GM19463 (cell line): Measurements from ENCODE around the gene PCDHA13.
"Not testable (repeated sequence)": the region's sequence is repeated elsewhere in the genome, so short reads cannot be mapped to it uniquely, and the experiment has no call there.

Experiments used
- ATAC-seq: cut with Tn5 transposase; IDR thresholded peaks from one replicate; pipeline ENCODE4 v1.9.1; 2021; ENCODE audit warnings: mild to moderate bottlenecking, moderate library complexity; ENCODE audit not compliant: unreplicated experiment

The PCDHA13 gene

DNA sequence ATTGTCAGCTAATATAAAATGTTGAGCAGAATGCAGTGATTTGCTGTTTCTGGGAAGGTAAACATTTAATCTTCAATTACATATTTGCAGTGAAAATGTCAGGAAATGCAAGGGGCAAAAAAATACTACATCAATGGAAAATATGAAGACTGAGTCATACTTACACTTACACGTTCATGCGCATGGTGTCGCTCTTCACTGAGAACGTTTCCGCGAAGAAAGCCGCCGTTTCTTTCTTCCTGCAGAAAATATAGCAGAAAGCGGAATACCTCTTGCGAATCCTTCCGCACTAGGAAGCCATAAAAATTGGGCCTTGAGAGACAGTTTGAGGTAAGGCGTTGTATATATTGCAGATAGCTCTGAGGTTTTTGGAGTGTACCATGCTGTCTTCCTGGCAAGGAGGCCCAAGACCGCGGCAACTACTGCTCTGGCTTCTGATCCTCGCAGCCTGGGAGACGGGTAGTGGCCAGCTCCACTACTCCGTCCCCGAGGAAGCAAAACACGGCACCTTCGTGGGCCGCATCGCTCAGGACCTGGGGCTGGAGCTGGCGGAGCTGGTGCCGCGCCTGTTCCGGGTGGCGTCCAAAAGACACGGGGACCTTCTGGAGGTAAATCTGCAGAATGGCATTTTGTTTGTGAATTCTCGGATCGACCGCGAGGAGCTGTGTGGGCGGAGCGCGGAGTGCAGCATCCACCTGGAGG lies at the start of gene PCDHA13:
PCDHA13 (plus strand) TSS at position 236 of the 702 bp plus-strand sequence; CDS start at position 381, 145 bp downstream.
- no peak for ATAC-seq

- ATAC-seq = no peak
Measured at GRCh38 chr5:140833993-140834392, 47.9 kb upstream of the PCDHA13 start, which contains the start of gene PCDHA7. PCDHA7 (plus strand) TSS chr5:140834269; CDS start chr5:140834384, 115 bp downstream.

- not testable (repeated sequence) for ATAC-seq
Measured at GRCh38 chr5:140834439-140835008, 47.4 kb upstream of the PCDHA13 start.

- no peak for ATAC-seq
Measured at GRCh38 chr5:140835622-140836510, 46.1 kb upstream of the PCDHA13 start.

GRCh38 chr5:140840978-140841962 lies 40.7 kb upstream of the PCDHA13 start, which contains the start of gene PCDHA8:
PCDHA8 (plus strand) TSS chr5:140841187; CDS start chr5:140841322, 135 bp downstream.
- ATAC-seq = no peak

GRCh38 chr5:140842798-140843733 lies 38.9 kb upstream of the PCDHA13 start:
- ATAC-seq = no peak

DNA sequence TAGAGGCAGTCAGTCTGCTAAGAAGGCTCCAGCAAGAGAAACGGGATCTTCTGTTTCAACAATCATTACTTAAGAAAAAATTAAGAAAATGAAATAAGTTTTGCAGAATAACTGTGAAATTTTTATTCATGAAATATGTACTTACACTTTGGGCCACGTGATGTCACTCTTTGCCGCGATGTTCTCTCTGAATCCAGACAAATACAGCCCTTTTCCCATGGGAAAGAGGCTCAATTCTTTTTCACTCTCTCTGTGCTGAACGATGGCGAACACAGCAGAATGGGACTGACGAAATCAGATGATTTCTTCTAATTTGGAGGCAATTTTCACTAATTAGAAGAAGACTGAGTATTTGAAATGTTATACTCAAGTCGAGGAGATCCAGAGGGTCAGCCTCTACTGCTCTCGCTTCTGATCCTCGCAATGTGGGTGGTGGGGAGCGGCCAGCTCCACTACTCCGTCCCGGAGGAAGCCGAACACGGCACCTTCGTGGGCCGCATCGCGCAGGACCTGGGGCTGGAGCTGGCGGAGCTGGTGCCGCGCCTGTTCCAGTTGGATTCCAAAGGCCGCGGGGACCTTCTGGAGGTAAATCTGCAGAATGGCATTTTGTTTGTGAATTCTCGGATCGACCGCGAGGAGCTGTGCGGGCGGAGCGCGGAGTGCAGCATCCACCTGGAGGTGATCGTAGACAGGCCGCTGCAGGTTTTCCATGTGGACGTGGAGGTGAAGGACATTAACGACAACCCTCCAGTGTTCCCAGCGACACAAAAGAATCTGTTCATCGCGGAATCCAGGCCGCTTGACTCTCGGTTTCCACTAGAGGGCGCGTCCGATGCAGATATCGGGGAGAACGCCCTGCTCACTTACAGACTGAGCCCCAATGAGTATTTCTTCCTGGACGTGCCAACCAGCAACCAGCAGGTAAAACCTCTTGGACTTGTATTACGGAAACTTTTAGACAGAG lies 33.5 kb upstream of the PCDHA13 start, which contains the start of gene PCDHA9:
PCDHA9 (plus strand) TSS at position 244 of the 964 bp plus-strand sequence; CDS start at position 358, 114 bp downstream.
- not testable (repeated sequence) for ATAC-seq

GRCh38 chr5:140849831-140850634 lies 31.9 kb upstream of the PCDHA13 start:
- ATAC-seq = not testable (repeated sequence)

- no peak for ATAC-seq
Measured at GRCh38 chr5:140855772-140856674, 25.9 kb upstream of the PCDHA13 start, which contains the start of gene PCDHA10. PCDHA10 (plus strand) TSS chr5:140855897; CDS start chr5:140856049, 152 bp downstream.

DNA sequence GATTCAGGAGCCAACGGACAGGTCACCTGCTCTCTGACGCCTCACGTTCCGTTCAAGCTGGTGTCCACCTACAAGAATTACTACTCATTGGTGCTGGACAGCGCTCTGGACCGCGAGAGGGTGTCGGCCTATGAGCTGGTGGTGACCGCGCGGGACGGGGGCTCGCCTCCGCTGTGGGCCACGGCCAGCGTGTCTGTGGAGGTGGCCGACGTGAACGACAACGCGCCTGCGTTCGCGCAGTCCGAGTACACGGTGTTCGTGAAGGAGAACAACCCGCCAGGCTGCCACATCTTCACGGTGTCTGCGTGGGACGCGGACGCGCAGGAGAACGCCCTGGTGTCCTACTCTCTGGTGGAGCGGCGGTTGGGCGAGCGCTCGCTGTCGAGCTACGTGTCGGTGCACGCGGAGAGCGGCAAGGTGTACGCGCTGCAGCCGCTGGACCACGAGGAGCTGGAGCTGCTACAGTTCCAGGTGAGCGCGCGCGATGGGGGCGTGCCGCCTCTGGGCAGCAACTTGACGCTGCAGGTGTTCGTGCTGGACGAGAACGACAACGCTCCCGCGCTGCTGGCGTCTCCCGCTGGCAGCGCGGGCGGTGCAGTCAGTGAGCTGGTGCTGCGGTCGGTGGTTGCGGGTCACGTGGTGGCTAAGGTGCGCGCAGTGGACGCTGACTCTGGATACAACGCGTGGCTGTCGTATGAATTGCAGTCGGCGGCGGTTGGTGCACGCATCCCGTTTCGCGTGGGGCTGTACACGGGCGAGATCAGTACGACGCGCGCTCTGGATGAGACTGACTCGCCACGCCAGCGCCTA lies 24.5 kb upstream of the PCDHA13 start:
- no peak for ATAC-seq

- no peak for ATAC-seq
Measured at GRCh38 chr5:140857987-140858240, 24.0 kb upstream of the PCDHA13 start.

- ATAC-seq = no peak
Measured at GRCh38 chr5:140862441-140863295, 19.3 kb upstream of the PCDHA13 start.

GRCh38 chr5:140868721-140869554 lies 13.0 kb upstream of the PCDHA13 start, which contains the start of gene PCDHA11:
PCDHA11 (plus strand) TSS chr5:140868957; CDS start chr5:140869104, 147 bp downstream.
- ATAC-seq = no peak
